ENCODE data around the gene ROBO2. TPM values are rescaled to one million over a fixed set of nuclear protein-coding genes. Genes with fewer than 3 reads are reported as not detected.
A peak's percentile ranks its signal among the peaks of the same experiment; 100 is the strongest.

ROBO2 gene
- polyA plus RNA-seq, 1 experiment, result 1.6 TPM

DNA sequence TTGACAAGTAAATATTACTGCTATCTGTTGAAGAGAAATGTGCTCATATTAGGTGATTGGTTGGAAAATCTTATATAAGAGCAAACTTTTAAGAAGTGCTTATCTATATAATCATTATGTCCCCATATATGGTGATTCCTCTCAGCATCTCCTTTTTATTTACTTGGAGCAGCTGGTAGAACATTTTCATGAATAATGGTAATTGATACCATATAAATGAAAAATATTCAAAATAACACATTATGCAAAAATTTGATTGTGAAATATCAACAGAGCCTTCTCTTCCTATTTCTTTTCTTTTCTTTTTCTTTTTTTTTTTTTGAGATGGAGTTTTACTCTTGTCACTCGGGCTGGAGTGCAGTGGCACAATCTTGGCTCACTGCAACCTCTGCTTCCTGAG is 56.2 kb downstream of the ROBO2 start:
- no peaks in the 10 kb centered on the region for H3K36me3 ChIP-seq (ENCODE audit: control insufficient read depth, insufficient read depth, low read length)
- DNase-seq (ENCODE audit: low read depth), result no peak
- H3K4me3 ChIP-seq (ENCODE audit: low read depth, low read length), result no peak overlapping the region
- H3K27me3 ChIP-seq (ENCODE audit: control insufficient read depth, insufficient read depth, low read length), result no peaks in the 10 kb centered on the region
- POLR2A ChIA-PET, result no interaction called here
- TF ChIP-seq, protein P1, sequence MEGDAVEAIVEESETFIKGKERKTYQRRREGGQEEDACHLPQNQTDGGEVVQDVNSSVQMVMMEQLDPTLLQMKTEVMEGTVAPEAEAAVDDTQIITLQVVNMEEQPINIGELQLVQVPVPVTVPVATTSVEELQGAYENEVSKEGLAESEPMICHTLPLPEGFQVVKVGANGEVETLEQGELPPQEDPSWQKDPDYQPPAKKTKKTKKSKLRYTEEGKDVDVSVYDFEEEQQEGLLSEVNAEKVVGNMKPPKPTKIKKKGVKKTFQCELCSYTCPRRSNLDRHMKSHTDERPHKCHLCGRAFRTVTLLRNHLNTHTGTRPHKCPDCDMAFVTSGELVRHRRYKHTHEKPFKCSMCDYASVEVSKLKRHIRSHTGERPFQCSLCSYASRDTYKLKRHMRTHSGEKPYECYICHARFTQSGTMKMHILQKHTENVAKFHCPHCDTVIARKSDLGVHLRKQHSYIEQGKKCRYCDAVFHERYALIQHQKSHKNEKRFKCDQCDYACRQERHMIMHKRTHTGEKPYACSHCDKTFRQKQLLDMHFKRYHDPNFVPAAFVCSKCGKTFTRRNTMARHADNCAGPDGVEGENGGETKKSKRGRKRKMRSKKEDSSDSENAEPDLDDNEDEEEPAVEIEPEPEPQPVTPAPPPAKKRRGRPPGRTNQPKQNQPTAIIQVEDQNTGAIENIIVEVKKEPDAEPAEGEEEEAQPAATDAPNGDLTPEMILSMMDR (IDR thresholded peaks at IDR 0.05; ENCODE audit: insufficient read depth, low read depth, low read length), result no peak
- CTCF ChIA-PET, result no interaction called here

DNA sequence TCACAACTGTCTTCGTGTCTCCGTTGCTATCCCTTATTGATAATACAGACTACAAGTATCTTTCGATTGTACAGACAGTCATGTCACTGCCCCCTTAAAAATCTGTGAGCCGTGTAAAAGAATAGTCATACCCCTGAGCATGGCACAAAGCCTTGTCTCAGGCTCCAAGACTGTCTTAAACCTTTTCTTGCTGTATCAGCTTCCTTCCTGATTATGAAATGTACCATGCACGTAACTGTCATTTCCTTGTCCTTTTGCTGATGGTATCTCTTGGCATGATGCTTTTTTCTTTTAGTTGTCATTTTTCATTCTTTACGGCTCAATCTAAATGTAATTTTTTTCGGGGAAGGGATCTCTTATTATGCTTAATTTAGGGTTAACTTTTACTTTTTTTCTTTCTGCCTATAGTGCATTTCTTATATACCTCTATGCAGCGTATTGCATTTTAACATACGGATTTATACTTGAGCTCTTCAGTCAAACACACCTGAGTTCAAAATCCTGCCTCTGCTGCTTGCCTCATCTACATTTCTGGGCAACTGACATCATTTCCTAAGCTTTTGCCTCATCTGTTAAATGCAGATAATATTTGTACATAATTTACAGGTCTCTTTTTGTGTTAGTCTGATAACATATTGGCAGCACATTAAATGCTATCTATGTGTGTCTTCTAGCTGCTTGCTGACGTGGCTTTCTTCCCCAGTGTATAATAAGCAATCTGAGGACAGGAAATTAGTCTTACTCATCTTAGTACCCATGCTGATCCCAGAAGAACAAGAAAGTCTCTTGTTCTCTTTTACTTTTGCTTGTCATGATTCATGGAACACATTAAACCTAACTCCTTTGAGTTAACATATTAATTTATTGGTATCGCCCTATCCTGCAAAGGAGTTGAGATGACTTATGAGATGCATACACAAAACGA is 57.3 kb downstream of the ROBO2 start:
- CTCF ChIA-PET, result no interaction called here
- no peak for DNase-seq (ENCODE audit: low read depth)
- no peaks in the 10 kb centered on the region for H3K36me3 ChIP-seq (ENCODE audit: control insufficient read depth, insufficient read depth, low read length)
- H3K4me3 ChIP-seq (ENCODE audit: low read depth, low read length), result no peak overlapping the region
- POLR2A ChIA-PET, result no interaction called here
- no peaks in the 10 kb centered on the region for H3K27me3 ChIP-seq (ENCODE audit: control insufficient read depth, insufficient read depth, low read length)
- TF ChIP-seq, protein P1 (IDR thresholded peaks at IDR 0.05; ENCODE audit: insufficient read depth, low read depth, low read length), result no peak

DNA sequence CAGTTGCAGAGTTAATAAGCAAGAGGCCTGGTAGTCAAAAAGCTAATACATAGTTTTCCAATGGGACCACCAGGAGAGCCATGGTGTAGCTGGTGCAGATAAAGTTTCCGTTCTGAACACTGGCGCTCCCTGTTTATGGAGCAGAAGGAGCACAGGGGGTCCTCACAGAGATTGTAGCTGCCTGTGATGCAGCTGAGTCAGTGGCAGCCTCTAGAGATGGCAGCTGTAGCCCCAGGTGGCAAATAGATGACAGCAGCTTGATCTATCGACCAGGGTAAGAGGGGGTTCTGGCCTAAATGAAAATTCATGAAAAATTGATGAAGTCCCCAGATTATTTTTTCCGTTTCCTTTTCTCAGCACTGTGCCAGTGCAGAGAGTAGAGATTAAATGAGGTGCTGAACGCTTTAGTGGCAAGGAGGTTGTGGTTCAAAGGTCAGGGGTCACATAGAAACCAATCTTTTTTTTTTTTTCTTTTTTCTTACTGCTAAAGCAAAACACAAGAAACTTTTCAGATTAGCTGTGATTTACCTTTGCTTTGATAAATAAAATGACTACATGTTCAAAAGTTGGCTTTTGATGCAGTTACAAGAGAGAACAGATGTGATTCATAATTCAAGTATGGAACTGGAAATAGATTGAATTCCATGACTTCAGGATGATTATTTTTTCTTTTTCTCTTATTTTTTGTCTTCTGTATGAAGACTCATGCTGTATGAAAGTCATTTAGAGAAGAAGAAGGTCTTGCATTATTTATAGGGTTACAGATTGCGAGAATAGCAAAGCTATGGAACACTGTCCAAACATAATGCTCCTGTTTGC is 63.3 kb downstream of the ROBO2 start:
- Histone ChIP-seq H3K4me3 (ENCODE audit: low read depth, low read length) (no peak overlapping the region), H3K36me3 (ENCODE audit: control insufficient read depth, insufficient read depth, low read length) (no peaks in the 10 kb centered on the region), H3K27me3 (ENCODE audit: control insufficient read depth, insufficient read depth, low read length) (no peaks in the 10 kb centered on the region)
- TF ChIP-seq, protein P1 (IDR thresholded peaks at IDR 0.05; ENCODE audit: insufficient read depth, low read depth, low read length), result no peak
- DNase-seq (ENCODE audit: low read depth), result peak; percentile 3
- CTCF ChIA-PET, result no interaction called here
- POLR2A ChIA-PET, result no interaction called here

DNA sequence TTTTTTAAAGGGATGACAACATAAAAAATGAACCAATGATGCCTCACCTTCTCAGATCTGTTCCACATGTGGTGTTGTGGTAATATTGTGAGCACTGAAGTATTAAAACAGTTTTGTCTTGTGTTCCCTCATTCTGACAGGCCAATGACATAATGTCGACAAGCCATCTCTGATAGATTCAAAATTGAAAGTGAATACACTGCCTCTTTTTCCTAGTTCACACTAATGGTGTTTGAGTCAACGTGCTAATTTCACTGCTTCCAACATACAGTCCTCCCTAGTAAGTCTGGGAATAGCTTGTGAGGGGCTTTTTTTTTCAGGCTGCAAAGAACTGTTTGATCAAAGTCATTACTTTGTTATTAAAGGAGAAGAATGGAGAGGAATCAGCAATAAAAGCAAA is 82.8 kb downstream of the ROBO2 start:
- DNase-seq (ENCODE audit: low read depth), result no peak
- Histone ChIP-seq H3K27me3 (ENCODE audit: control insufficient read depth, insufficient read depth, low read length) (no peaks in the 10 kb centered on the region), H3K4me3 (ENCODE audit: low read depth, low read length) (no peak overlapping the region), H3K36me3 (ENCODE audit: control insufficient read depth, insufficient read depth, low read length) (no peaks in the 10 kb centered on the region)
- ChIA-PET CTCF (no interaction called here), POLR2A (no interaction called here)
- TF ChIP-seq, protein P1 (IDR thresholded peaks at IDR 0.05; ENCODE audit: insufficient read depth, low read depth, low read length), result no peak

DNA sequence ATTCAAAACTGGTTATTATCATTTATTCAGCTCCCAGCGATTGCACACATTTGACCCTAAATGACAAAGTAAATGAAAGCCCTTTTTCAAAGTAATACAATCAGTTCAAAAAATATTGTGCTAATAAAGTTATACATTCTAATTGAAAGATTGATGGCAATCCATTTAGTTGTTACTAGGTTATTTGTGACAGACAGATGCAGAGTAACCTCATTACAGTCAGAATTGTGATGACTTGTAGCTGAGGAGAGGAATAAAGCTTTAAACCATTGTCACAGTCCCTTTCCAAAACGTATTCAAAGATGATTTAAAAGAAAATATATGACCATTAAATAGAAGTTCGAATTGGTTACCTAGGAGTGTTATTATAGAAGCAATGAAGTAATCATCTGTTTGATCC is 86.1 kb downstream of the ROBO2 start:
- ChIA-PET CTCF (interaction anchor here (0.6 kb wide), 1 partner anchor 183 kb away, joined by 3 read pairs; no protein-coding TSS in a partner anchor), POLR2A (no interaction called here)
- Histone ChIP-seq H3K27me3 (ENCODE audit: control insufficient read depth, insufficient read depth, low read length) (no peaks in the 10 kb centered on the region), H3K4me3 (ENCODE audit: low read depth, low read length) (no peak overlapping the region), H3K36me3 (ENCODE audit: control insufficient read depth, insufficient read depth, low read length) (no peaks in the 10 kb centered on the region)
- TF ChIP-seq, protein P1 (IDR thresholded peaks at IDR 0.05; ENCODE audit: insufficient read depth, low read depth, low read length), result no peak
- no peak for DNase-seq (ENCODE audit: low read depth)

All from BJ (cell line).